BE2C (cell line): Measurements from ENCODE around the gene TENM4.
A peak's percentile ranks its signal among the peaks of the same experiment; 100 is the strongest.

ENCODE experiments used
- DNase-seq: peaks from one replicate; pipeline ENCODE4 v3.0.0-alpha.2; 2020
- H3K27me3 ChIP-seq: fragments of 250-450 bp; sonication (Bioruptor Pico); 2 replicates; pipeline ENCODE4 v1.5.1; 2020; ENCODE audit warnings: mild to moderate bottlenecking
- H3K36me3 ChIP-seq: fragments of 250-450 bp; sonication (Bioruptor Pico); 2 replicates; pipeline ENCODE4 v1.5.1; 2020; ENCODE audit warnings: mild to moderate bottlenecking
- H3K4me1 ChIP-seq: fragments of 250-450 bp; sonication (Bioruptor Pico); 2 replicates; pipeline ENCODE4 v1.5.1; 2020
- H3K4me3 ChIP-seq: 2 replicates; pipeline ENCODE4 v1.5.1; 2011; ENCODE audit warnings: low read depth, low read length
- H3K9me3 ChIP-seq: fragments of 250-450 bp; sonication (Bioruptor Pico); 2 replicates; pipeline ENCODE4 v1.5.1; 2020
- TF ChIP-seq, protein P1 (sequence below): IDR thresholded peaks from 2 replicates; pipeline ENCODE4 v1.5.1; 2012; ENCODE audit warnings: mild to moderate bottlenecking, low read depth, low read length

The TENM4 gene

GRCh38 chr11:79375818-79376550, 64.8 kb downstream of the TENM4 start:
- Histone ChIP-seq H3K4me3 (no peak overlapping the region), H3K9me3 (no peaks in the 10 kb centered on the region), H3K27me3 (no peaks in the 10 kb centered on the region), H3K36me3 (no peaks in the 10 kb centered on the region), H3K4me1 (no peaks in the 10 kb centered on the region)
- DNase-seq = no peak
- TF ChIP-seq, protein P1, sequence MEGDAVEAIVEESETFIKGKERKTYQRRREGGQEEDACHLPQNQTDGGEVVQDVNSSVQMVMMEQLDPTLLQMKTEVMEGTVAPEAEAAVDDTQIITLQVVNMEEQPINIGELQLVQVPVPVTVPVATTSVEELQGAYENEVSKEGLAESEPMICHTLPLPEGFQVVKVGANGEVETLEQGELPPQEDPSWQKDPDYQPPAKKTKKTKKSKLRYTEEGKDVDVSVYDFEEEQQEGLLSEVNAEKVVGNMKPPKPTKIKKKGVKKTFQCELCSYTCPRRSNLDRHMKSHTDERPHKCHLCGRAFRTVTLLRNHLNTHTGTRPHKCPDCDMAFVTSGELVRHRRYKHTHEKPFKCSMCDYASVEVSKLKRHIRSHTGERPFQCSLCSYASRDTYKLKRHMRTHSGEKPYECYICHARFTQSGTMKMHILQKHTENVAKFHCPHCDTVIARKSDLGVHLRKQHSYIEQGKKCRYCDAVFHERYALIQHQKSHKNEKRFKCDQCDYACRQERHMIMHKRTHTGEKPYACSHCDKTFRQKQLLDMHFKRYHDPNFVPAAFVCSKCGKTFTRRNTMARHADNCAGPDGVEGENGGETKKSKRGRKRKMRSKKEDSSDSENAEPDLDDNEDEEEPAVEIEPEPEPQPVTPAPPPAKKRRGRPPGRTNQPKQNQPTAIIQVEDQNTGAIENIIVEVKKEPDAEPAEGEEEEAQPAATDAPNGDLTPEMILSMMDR = no peak

GRCh38 chr11:79374727-79375126, 66.1 kb downstream of the TENM4 start:
- TF ChIP-seq, protein P1 = no peak
- H3K9me3 ChIP-seq = no peaks in the 10 kb centered on the region
- no peak for DNase-seq
- no peaks in the 10 kb centered on the region for H3K27me3 ChIP-seq
- H3K4me3 ChIP-seq = no peak overlapping the region
- H3K36me3 ChIP-seq = no peaks in the 10 kb centered on the region
- H3K4me1 ChIP-seq = no peaks in the 10 kb centered on the region

GRCh38 chr11:79371724-79372123, 69.1 kb downstream of the TENM4 start:
- DNase-seq = no peak
- Histone ChIP-seq H3K9me3 (no peaks in the 10 kb centered on the region), H3K36me3 (no peaks in the 10 kb centered on the region), H3K4me1 (no peaks in the 10 kb centered on the region), H3K27me3 (no peaks in the 10 kb centered on the region), H3K4me3 (no peak overlapping the region)
- TF ChIP-seq, protein P1 = no peak

DNA sequence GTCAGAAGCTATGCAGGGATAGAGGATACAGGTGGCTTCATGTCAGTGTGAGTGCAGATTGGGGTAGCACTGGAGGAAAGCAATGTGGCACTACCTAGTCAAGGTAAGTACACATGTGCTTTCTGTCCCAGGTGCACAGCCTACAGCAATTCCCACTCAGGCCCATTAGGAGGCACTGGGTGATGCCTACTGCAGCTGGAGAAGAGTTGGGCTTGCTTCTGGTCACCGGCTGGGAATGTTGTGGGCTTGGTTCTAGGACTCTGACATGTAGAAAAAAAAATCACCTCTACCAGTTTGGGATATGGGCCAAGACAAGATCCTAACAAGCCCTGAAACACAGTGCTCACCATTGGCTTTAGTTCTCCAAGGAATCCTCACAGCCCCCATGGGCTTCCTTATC, 69.7 kb downstream of the TENM4 start:
- Histone ChIP-seq H3K27me3 (no peaks in the 10 kb centered on the region), H3K9me3 (no peaks in the 10 kb centered on the region), H3K36me3 (no peaks in the 10 kb centered on the region), H3K4me3 (no peak overlapping the region), H3K4me1 (no peaks in the 10 kb centered on the region)
- TF ChIP-seq, protein P1 = peak; percentile 9; the same call in 1 of the 2 replicates
- no peak for DNase-seq

GRCh38 chr11:79369055-79369454, 71.8 kb downstream of the TENM4 start:
- H3K4me3 ChIP-seq = no peak overlapping the region
- H3K4me1 ChIP-seq = no peaks in the 10 kb centered on the region
- TF ChIP-seq, protein P1 = no peak
- no peaks in the 10 kb centered on the region for H3K9me3 ChIP-seq
- H3K36me3 ChIP-seq = no peaks in the 10 kb centered on the region
- H3K27me3 ChIP-seq = no peaks in the 10 kb centered on the region
- DNase-seq = no peak

GRCh38 chr11:79367844-79368243, 73.0 kb downstream of the TENM4 start:
- no peaks in the 10 kb centered on the region for H3K27me3 ChIP-seq
- no peaks in the 10 kb centered on the region for H3K9me3 ChIP-seq
- no peaks in the 10 kb centered on the region for H3K36me3 ChIP-seq
- no peak overlapping the region for H3K4me3 ChIP-seq
- DNase-seq = no peak
- TF ChIP-seq, protein P1 = no peak
- no peaks in the 10 kb centered on the region for H3K4me1 ChIP-seq
